GM12874 (cell line): ENCODE measurements around the gene WDHD1.

Source experiments
- TF ChIP-seq, protein P1 (sequence below): IDR thresholded peaks from 2 replicates; pipeline ENCODE4 v1.5.1; 2011; ENCODE audit warnings: low read depth, mild to moderate bottlenecking, control low read depth, low read length, moderate library complexity; ENCODE audit not compliant: insufficient read depth

Gene WDHD1

DNA sequence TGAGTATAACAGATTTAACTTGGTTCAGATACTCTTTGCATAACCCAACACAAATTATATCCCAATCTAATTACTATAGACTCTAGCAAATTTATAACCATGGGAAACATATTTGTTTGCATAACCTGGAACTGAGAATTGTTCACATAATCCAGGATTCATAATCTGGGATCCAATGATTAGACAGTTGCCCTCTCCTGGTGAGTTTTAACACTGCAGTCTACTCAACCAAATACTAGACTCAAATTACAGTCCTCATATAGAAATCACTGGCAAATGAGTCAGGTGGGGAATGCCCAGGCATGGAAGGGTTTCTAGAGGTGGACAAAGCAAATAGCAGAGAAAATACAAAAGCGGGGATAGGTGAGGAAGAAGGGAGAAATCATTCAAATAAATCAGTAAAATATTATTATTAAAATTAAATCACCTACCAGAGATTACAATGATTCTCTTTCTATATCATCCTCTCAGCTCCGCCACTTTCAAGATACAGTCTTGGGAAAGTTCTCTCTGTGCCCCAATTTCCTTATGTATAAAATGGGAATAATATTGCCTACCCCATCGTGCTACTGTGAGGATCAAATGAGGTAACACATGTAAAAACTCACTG is 133.6 kb downstream of the WDHD1 start:
- TF ChIP-seq, protein P1, sequence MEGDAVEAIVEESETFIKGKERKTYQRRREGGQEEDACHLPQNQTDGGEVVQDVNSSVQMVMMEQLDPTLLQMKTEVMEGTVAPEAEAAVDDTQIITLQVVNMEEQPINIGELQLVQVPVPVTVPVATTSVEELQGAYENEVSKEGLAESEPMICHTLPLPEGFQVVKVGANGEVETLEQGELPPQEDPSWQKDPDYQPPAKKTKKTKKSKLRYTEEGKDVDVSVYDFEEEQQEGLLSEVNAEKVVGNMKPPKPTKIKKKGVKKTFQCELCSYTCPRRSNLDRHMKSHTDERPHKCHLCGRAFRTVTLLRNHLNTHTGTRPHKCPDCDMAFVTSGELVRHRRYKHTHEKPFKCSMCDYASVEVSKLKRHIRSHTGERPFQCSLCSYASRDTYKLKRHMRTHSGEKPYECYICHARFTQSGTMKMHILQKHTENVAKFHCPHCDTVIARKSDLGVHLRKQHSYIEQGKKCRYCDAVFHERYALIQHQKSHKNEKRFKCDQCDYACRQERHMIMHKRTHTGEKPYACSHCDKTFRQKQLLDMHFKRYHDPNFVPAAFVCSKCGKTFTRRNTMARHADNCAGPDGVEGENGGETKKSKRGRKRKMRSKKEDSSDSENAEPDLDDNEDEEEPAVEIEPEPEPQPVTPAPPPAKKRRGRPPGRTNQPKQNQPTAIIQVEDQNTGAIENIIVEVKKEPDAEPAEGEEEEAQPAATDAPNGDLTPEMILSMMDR, result peak; percentile 53; the same call in 1 of the 2 replicates

DNA sequence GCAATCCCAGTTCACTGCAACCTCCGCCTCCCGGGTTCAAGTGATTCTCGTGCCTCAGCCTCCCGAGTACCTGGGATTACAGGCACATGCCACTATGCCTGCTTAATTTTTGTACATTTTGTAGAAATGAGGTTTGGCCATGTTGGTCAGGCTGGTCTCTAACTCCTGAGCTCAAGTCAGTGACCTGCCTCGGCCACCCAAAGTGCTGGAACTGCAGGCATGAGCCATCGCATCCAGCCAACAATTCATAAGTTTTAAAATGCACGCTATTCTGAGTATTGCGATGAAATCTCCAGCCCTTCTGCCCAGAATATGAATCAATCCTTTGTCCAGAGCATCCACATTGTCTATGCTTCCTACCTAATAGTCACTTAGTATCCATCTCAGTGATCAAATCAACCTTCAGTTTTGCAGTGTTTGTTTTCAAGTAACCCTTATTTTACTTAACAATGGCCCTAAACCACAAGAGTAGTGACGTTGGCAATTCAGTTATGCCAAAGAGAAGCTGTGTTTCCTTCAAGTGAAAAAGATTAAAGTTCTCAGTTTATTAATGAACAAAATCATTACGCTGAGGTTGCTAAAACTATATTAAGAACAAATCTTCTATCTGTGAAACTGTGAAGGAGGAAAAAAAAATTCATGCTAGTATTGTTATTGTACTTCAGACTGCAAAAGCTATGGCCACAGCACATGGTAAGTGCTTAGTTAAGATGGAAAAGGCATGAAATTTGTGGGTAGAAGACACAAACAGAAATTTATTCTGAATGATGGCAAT is 135.2 kb downstream of the WDHD1 start:
- TF ChIP-seq, protein P1, result no peak

DNA sequence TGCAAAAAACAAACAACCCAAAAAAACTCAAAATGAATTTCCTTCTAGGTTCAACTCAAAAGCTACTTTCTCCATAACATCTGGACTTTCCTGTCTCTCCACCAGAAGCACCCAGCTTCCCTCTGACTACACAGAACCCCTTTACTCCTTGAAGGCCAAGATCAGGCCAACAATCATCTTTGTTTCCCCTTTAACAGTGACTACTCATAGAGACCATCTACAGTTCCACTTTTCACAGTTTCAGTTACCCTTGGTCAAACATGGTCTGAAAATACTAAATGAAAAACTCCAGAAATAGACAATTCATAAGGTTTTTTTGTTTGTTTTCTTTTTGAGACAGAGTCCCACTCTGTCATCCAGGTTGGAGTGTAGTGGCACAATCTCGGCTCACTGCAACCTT is 136.1 kb downstream of the WDHD1 start:
- TF ChIP-seq, protein P1, result no peak

DNA sequence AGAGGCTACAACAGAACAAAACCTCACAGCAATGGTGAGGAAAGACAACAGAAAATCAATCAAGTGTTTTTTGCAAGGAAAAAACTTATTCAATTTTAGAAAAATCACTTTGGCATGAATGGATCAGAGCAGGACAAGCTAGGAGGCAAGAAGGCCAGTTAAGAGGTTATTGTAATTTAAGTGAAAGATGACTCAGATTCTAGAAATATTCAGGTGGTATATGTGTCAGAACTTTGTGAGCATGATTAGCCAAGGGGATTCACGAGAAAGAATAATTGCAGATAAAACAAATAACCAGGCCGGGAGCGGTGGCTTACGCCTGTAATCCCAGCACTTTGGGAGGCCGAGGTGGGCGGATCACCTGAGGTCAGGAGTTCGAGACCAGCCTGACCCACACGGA is 137.0 kb downstream of the WDHD1 start:
- TF ChIP-seq, protein P1, result no peak
